GM19452 (cell line): Measurements from ENCODE around the gene LONP2.
"Not testable (repeated sequence)": the region's sequence is repeated elsewhere in the genome, so short reads cannot be mapped to it uniquely, and the experiment has no call there.

ENCODE experiments used
- ATAC-seq: cut with Tn5 transposase; IDR thresholded peaks from one replicate; pipeline ENCODE4 v1.9.1; 2021; ENCODE audit not compliant: unreplicated experiment

Gene LONP2

GRCh38 chr16:48235058-48235555 is 9.0 kb upstream of the LONP2 start:
- no peak for ATAC-seq

DNA sequence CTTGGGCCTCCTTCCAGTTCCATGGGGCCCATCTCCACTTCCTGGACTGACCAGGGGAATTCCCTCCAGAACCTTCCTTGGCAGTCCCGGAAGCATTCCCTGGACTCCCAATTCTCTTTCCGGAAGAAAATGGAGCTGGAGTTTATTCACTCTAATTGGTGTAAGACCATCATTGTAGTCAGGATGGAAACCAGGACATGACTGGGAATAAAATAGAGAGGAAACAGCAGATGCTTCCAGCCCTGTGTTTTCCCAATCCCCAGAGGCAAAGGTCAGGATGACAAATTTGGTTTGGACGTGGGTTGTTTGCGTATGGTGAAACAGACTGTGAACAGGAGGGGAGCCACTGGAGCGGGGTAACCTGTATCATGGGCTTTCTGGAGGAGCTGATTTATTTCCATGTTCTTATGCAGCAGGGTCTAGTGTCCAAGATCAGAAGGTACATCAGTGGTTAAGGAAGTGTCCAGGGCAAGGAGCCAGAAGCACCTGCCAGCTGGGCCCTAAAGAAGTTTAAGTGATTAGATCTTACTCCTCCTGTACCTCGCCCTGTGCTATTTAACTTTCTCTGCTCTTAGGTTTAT is 8.5 kb upstream of the LONP2 start:
- no peak for ATAC-seq

DNA sequence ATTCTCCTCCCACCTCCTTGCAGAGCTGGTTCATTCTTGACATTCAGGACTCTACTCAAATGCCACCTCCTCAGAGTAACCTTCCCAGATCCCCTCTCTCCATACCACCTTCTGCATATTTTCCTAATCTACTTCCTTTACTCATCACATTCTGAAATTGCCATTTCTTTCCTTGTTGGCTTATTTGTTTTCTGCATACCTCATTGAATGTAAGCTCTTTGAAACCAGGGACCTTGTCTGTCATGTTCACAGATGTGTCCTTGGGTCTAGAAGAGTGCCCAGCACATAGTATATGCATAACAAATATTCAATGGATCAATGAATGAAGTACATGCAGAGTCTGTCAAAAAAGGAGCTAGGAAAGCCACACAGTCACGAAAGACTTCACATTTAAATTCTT is 7.8 kb upstream of the LONP2 start:
- ATAC-seq: no peak

DNA sequence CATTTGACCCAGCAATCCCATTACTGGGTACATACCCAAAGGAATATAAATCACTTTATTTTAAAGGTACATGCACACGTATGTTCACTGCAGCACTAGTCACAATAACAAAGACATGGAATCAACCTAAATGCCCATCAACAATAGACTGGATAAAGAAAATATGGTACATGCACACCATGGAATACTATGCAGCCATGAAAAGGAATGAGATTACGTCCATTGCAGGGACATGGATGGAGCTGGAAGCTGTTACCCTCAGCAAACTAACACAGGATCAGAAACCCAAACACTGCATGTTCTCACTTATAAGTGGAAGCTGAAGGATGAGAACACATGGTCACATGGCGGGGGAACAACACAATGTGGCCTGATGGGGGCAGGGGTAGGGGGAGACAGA is 4.0 kb upstream of the LONP2 start:
- ATAC-seq: not testable (repeated sequence)

DNA sequence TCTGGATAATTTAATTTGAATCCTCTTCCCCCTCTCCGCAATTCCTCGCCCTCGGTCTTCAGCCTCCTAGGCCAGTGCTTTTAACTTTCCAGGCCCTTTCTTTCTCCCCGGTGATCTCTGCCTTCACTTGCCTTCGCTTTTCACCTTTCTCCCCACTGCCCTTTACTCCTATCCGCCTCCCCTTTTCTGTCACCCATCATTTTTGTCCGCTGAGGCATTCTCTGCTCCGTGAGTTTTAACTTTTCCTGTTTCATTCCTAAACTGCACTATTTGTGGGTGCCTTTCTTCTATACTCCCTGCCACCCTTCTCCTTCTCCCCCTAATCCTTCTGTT is 729 bp downstream of the LONP2 start:
- ATAC-seq: no peak

GRCh38 chr16:48246066-48246465 is 2.0 kb downstream of the LONP2 start:
- no peak for ATAC-seq

- ATAC-seq: no peak
These were observed 3.2 kb downstream of the LONP2 start, which contains the start of gene ABCC11 for GRCh38 chr16:48247311-48247710. ABCC11 (minus strand) TSS chr16:48247539; CDS start chr16:48231921, 15,618 bp downstream.

DNA sequence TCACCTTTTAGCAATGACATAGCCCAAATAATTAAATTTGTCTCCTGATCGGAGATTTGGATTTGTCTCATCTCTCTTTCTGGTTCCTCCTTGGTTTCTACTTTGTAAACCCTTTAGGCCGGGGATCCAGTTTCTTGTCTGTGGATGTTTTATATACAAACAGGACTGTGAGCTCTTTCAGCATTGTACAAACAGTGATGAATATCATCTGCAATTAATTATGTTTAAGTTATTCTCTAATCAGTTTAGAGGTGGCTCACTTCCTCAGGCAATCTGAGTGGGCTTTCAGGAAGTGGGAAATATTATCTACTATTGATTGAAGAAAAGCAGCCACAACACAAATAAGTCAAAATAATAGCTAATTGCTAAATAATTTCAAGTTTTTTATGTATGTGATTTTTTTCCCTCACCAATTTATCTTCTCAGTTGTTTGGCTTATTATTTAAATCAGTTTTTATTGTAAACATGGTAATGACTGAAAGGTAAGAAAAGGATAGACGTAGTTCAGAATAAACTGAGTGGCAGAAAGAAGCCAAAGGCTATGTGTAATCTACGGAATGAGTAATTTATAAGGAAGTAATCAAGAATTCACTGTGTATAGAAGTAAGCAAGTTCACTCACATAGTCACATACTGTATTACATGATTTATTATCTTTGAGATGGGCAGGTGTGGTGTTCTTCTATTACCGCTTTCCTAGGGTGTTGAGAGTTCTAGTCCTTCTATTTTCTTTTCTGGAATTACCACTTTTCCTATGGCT is 6.6 kb downstream of the LONP2 start:
- no peak for ATAC-seq

DNA sequence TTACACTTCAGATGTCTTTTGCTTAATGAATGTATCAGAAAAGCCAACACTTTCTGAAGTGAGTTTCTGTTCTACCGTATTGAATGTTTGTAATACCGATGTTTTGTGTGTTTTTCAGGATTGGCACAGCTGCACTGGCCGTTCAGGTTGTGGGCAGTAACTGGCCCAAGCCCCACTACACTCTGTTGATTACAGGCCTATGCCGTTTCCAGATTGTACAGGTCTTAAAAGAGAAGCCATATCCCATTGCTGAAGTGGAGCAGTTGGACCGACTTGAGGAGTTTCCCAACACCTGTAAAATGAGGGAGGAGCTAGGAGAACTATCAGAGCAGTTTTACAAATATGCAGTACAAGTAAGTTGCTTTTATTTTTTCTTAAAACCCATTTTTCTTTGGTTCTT is 7.9 kb downstream of the LONP2 start:
- ATAC-seq: no peak

DNA sequence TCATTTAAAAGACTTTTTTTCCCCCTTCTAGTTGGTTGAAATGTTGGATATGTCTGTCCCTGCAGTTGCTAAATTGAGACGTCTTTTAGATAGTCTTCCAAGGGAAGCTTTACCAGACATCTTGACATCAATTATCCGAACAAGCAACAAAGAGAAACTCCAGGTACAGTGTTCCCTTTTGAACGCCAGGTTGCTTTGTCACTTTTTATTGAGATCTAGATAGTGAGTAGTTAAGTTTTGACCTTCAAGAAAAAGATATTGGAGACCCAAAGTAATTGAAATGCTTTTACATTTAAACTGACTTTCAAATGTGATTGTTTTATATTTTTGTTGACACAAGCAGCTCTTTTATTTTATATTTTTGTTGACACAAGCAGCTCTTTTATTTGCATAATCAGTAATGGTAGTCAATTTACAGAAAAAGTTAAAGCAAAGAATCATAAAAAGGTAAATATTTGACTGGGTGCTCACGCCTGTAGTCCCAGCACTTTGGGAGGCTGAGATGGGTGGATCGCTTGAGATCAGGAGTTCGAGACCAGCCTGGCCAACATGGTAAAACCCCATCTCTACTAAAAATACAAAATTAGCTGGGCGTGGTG is 12.6 kb downstream of the LONP2 start:
- ATAC-seq: no peak

GRCh38 chr16:48261569-48261968 is 17.5 kb downstream of the LONP2 start:
- no peak for ATAC-seq

GRCh38 chr16:48262631-48263030 is 18.5 kb downstream of the LONP2 start:
- ATAC-seq: no peak

DNA sequence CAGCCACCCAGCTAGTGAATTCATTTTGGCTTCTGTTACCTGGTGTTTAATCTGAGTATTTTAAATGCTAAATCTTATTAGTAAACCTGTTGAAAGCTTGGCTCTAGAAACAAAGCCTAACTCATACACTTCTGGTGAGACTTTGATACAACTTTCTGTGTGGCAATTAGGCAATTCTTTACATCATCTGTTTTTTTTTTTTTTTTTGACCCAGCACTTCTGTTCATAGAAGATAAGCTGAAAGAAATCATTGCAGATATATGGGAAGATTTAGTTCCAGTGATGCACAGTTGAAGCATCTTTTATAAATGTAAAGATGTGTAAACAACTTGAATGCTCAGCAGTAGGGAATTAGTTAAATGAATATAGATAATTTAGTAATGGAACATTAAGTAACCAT is 24.9 kb downstream of the LONP2 start:
- ATAC-seq: no peak

DNA sequence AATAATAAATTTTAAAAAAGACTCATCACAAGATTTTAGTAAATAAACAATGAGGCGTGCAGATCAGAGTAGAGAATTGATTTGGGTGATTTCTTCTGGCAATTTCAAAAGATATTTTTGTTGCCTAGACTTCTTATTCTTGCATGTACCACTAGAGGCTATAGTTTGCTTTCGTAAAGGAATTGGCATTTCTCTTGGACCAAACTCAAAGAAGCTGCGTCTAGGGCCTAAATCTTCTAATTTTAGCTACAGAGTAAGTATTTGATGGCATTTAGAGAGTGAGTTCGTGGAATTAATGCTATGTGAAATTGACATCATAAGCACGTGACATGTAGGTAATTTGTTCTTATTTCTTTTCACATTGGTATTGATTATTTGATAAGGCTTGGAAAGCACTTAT is 27.6 kb downstream of the LONP2 start:
- ATAC-seq: no peak

DNA sequence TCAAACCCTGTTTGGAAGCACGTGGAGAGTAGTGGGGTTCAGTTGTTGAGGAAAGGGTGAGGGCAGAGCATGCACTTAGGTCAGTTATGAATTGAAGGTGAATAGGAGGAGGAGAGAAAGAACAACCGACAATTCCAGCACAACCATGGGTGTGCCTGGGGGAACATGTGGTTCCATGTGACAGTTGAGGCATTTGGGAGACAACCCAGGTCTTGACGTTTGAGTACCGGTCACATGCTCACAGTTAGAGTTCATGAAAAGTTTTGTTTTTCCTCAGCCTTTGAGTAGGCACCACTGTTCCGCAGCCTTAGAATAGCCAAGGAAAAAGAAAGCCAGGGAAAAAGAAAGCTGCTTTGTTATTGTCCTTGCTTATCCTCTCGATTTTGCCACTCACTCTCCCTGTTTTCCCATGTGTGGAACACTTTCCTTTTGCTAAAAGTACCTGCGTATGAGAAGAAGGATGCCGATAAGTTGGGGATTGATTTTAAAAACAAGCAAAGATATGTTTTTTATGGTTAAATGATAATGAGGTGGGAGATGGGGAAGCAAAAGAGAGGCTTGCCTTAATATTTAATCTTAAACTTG is 28.8 kb downstream of the LONP2 start:
- ATAC-seq: no peak

DNA sequence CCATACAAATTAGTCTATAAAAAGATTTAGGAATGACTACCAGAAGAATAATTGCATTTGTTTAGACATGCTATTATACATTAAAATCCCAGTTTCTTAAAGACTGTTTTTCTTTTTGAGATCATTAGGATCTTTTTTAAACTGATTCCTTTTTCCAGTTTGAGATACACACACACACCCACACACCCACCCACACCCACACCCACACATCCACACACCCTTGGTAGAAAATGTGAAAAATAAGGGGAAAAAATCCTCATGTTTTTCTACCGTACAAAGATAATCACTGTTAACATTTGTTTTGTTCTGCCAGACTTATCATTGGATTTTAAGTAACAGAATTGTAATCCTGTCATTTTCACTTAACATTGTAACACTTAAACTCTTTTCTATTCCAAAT is 30.4 kb downstream of the LONP2 start:
- no peak for ATAC-seq

DNA sequence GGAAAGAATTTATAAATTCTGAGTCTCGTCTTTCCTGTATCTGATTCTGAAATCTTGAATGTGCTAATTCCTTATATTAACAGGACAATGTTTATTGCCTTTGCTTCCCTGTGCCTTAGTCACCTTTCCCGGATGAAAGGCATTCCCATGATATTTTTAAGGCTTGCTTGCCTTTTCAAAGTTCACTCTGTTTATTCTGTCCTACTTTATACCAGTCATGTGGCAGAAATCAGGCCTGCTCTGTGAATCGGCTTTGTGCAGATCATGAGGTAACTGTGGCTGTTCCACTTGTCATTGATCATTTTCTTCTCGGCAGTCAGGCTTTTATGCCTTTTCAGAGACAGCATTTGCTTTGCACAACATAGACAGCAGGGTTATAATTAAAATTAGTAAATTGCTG is 32.0 kb downstream of the LONP2 start:
- ATAC-seq: no peak

DNA sequence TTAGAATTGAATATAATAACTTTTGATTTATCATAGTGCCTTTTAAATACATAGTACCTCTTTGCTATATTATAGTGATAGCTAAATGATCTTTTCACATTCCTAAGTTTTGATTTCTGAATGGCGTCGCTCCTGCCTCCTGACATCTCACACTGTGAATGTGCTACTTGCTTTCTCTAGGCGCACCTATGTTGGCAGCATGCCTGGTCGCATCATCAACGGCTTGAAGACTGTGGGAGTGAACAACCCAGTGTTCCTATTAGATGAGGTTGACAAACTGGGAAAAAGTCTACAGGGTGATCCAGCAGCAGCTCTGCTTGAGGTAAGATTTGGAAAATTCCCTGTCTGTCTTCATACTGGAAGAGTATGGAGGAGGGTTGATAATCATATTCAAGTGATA is 33.1 kb downstream of the LONP2 start:
- no peak for ATAC-seq

- no peak for ATAC-seq
These were observed 35.1 kb downstream of the LONP2 start for GRCh38 chr16:48279199-48279598.

- no peak for ATAC-seq
These were observed 36.4 kb downstream of the LONP2 start for GRCh38 chr16:48280546-48280945.

- no peak for ATAC-seq
These were observed 38.6 kb downstream of the LONP2 start for GRCh38 chr16:48282636-48283263.
